Neural cell (in vitro differentiated cells): Measurements from ENCODE around the gene RAB21.

Experiments
- CTCF ChIP-seq: fragments of 450-650 bp; IDR thresholded peaks from 2 replicates; pipeline ENCODE4 v1.5.1; 2014; ENCODE audit warnings: antibody characterized with exemption, mild to moderate bottlenecking, moderate library complexity; ENCODE audit not compliant: poor library complexity, severe bottlenecking
- EP300 ChIP-seq: fragments of 450-650 bp; conservative IDR thresholded peaks from 2 replicates; pipeline ENCODE4 v1.6.1; 2014; ENCODE audit warnings: antibody characterized with exemption, mild to moderate bottlenecking, moderate library complexity; ENCODE audit not compliant: poor library complexity, severe bottlenecking
- EZH2 ChIP-seq: fragments of 200-600, 300-800 bp; shearing (Covaris generic), sonication (generic); IDR thresholded peaks from 2 replicates; pipeline ENCODE4 v1.6.1; 2014; ENCODE audit warnings: antibody characterized with exemption, low read length, borderline replicate concordance, mild to moderate bottlenecking; ENCODE audit not compliant: insufficient read depth, poor library complexity, severe bottlenecking
- POLR2AphosphoS5 ChIP-seq: IDR thresholded peaks from 2 replicates; pipeline ENCODE4 v1.6.1; 2012
- RAD21 ChIP-seq: fragments of 450-650 bp; conservative IDR thresholded peaks from 2 replicates; pipeline ENCODE4 v1.6.1; 2014; ENCODE audit warnings: antibody characterized with exemption, mild to moderate bottlenecking, moderate library complexity
- SMC3 ChIP-seq: fragments of 450-650 bp; conservative IDR thresholded peaks from 2 replicates; pipeline ENCODE4 v1.6.1; 2014; ENCODE audit warnings: antibody characterized with exemption, mild to moderate bottlenecking, moderate library complexity; ENCODE audit not compliant: poor library complexity
- TAF1 ChIP-seq: IDR thresholded peaks from 2 replicates; pipeline ENCODE4 v1.6.1; 2012; ENCODE audit warnings: low read depth
- TF ChIP-seq, protein P1 (sequence below): IDR thresholded peaks from 2 replicates; pipeline ENCODE4 v1.6.1; 2012; ENCODE audit warnings: borderline replicate concordance

DNA sequence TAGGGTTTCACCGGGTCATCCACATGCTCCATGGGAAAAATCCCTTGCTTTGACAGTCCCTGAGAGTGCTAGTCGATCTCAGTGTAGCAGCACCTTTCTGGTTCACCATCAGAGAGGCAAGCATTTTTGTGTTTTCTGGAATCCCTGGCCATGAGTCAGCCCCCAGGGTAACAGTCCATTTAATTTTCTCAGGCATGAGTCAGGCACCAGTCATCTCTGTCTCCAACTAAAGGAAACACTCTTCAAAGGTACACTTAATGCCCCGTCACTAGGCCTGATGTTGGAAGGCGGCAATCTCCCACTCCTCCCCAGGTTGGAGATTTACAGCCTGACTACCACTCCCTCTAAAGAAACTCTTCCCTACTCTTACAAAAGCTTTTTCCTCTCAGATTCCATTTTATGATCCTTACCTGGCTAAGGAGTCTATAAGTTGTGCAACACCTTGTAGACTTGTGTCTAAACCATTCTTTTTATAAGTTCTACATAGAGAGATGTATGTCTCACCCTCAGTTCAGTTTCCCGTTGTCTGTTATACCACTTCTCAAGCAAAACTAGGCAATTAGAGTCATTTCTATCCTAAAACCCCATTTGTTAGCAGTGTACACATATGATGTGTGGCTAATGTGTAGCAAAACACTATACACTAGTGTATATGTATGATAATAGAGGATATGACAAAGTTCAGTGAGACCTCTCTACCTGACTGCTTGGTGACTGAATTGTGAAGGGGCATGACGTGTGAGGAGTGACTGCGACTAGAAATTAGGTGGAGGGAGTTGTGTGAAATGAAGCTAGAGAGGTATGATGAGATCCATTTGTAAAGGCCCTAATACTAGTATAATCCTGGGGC is 44.2 kb upstream of the RAB21 start:
- TF ChIP-seq CTCF (no peak), RAD21 (no peak), EZH2 (no peak), TAF1 (no peak), POLR2AphosphoS5 (no peak), SMC3 (no peak), EP300 (no peak)
- TF ChIP-seq, protein P1, sequence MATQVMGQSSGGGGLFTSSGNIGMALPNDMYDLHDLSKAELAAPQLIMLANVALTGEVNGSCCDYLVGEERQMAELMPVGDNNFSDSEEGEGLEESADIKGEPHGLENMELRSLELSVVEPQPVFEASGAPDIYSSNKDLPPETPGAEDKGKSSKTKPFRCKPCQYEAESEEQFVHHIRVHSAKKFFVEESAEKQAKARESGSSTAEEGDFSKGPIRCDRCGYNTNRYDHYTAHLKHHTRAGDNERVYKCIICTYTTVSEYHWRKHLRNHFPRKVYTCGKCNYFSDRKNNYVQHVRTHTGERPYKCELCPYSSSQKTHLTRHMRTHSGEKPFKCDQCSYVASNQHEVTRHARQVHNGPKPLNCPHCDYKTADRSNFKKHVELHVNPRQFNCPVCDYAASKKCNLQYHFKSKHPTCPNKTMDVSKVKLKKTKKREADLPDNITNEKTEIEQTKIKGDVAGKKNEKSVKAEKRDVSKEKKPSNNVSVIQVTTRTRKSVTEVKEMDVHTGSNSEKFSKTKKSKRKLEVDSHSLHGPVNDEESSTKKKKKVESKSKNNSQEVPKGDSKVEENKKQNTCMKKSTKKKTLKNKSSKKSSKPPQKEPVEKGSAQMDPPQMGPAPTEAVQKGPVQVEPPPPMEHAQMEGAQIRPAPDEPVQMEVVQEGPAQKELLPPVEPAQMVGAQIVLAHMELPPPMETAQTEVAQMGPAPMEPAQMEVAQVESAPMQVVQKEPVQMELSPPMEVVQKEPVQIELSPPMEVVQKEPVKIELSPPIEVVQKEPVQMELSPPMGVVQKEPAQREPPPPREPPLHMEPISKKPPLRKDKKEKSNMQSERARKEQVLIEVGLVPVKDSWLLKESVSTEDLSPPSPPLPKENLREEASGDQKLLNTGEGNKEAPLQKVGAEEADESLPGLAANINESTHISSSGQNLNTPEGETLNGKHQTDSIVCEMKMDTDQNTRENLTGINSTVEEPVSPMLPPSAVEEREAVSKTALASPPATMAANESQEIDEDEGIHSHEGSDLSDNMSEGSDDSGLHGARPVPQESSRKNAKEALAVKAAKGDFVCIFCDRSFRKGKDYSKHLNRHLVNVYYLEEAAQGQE, result no peak
